Measurements from ENCODE around the gene LAG3.
A peak's percentile ranks its signal among the peaks of the same experiment; 100 is the strongest.
"Not testable (repeated sequence)": the region's sequence is repeated elsewhere in the genome, so short reads cannot be mapped to it uniquely, and the experiment has no call there.

Gene LAG3

DNA sequence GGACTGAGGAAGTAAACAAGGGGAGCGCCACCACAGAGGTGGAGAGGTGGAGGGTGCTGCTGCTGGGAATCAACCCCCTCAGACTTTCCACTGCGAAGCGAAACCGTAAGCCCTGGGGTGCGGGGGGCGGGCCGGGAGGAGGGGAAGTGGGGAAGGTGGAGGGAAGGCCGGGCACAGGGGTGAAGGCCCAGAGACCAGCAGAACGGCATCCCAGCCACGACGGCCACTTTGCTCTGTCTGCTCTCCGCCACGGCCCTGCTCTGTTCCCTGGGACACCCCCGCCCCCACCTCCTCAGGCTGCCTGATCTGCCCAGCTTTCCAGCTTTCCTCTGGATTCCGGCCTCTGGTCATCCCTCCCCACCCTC is at the start of gene LAG3:
Gene LAG3 (plus strand): TSS at position 190 of the 365 bp plus-strand sequence. CDS start 333 bp downstream, outside the sequence.
- DNase-seq (ENCODE audit: low read depth): peak; percentile 32

DNA sequence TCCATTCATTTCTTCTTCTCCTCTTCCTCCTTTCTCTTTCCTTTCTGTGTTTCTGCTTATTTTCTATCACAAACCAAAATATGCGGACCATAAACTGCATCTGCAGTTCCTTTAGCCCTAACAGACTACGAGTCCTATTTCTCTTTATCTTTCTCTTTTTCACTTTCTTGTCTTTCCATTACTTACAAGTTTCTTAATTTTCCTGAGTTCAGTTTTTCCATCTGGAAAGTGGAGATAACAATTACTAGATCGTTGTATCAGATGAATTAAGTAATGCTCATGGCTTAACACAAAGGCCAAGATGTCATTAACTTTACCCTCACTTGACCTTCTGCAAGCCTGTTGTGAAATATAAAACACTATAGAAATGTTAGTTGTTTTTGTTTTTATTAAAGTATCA is 49.5 kb upstream of the LAG3 start:
- DNase-seq (ENCODE audit: low read depth): no peak

DNA sequence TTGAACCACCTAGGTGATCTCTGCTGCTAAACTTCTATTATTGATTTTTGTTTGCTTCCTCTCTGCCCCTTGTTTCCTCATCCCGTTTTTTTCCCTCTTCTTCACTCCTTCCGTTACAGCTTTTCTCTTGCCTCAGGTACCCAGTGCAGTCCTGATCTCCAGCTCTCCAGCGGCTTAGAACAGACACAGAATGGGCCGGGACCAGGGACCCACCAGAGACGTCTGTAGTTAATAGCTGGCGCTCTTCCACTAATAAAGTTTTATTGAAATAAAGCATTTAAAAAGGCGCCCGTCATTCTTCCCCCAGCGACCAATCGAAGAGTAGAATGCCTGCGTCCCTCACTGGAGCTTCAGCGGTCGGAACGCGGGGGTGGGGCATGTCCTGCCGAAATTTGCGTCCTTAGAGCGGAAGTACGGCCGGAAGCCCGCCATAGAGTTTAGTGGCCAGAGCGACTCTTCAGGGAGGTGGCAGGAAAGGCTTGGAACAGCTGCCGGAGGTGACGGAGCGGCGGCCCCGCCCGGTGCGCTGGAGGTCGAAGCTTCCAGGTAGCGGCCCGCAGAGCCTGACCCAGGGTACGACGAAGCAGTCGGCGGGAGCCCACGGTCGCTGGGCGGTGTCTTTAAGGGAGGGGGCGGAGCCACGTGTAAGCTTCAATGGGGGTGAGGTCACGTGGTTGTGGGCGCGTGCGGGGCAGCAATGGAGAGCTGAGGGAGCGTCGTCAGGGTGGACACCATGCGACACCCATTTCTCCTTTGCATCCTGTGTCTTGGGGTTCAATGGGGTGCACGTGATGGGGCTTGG is 48.5 kb upstream of the LAG3 start, which contains the start of gene COPS7A:
Gene COPS7A (plus strand): TSS at position 440 of the 802 bp plus-strand sequence. CDS start 611 bp downstream, outside the sequence.
- peak; percentile 92 for DNase-seq (ENCODE audit: low read depth)

DNA sequence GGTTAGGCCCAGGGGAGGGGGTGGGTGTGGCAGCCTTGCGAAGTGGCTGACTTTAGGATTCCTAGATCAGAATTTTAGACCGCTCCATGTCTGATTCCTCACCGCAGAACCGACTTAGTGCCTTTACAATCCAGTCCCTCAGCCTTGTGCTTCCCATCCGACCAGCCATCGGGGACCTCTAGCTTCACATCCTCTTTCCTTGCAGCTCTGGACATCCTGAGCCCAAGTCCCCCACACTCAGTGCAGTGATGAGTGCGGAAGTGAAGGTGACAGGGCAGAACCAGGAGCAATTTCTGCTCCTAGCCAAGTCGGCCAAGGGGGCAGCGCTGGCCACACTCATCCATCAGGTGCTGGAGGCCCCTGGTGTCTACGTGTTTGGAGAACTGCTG is 47.9 kb upstream of the LAG3 start:
- no peak for DNase-seq (ENCODE audit: low read depth)

DNA sequence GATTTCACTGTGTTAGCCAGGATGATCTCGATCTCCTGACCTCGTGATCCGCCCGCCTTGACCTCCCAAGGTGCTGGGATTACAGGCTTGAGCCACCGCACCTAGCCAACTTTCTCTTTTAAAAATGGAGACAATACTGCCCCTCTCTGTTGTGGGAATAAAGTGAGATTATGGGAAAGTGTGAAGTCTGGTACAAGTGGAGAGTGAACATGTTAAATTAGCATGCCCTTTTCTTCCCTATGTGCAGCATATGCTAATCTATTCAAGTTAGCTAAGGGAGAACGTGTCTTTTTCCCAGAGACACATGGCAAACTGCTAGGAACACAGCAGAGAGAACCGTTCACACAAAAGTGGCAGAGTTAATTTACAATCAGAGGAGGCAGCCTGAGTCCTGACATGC is 47.0 kb upstream of the LAG3 start:
- no peak for DNase-seq (ENCODE audit: low read depth)

DNA sequence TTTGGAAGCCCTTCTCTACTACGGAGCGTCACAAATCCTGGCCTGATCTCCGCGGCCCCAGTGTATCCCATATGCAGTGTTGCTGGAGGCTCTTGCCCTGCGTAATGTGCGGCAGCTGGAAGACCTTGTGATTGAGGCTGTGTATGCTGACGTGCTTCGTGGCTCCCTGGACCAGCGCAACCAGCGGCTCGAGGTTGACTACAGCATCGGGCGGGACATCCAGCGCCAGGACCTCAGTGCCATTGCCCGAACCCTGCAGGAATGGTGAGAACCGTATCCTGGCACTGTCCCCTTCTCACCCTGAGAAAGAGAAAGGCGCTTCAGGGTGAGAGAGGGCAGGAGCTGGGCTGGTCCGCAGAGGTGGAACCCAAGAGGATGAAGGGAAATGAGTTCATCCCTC is 43.1 kb upstream of the LAG3 start:
- no peak for DNase-seq (ENCODE audit: low read depth)

DNA sequence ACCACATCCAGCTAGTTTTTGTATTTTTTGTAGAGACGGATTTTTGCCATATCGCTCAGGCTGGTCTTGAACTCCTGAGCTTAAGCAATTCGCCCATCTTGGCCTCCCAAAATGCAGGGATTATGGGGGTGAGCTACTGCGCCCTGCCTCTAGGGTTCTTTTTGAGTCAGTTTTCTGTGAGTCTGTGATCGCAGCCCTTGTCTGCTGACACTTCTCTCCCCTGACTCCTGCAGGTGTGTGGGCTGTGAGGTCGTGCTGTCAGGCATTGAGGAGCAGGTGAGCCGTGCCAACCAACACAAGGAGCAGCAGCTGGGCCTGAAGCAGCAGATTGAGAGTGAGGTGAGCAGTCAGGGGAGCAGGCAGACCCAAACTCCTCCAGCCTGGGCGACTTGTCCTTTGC is 42.2 kb upstream of the LAG3 start:
- DNase-seq (ENCODE audit: low read depth): no peak

DNA sequence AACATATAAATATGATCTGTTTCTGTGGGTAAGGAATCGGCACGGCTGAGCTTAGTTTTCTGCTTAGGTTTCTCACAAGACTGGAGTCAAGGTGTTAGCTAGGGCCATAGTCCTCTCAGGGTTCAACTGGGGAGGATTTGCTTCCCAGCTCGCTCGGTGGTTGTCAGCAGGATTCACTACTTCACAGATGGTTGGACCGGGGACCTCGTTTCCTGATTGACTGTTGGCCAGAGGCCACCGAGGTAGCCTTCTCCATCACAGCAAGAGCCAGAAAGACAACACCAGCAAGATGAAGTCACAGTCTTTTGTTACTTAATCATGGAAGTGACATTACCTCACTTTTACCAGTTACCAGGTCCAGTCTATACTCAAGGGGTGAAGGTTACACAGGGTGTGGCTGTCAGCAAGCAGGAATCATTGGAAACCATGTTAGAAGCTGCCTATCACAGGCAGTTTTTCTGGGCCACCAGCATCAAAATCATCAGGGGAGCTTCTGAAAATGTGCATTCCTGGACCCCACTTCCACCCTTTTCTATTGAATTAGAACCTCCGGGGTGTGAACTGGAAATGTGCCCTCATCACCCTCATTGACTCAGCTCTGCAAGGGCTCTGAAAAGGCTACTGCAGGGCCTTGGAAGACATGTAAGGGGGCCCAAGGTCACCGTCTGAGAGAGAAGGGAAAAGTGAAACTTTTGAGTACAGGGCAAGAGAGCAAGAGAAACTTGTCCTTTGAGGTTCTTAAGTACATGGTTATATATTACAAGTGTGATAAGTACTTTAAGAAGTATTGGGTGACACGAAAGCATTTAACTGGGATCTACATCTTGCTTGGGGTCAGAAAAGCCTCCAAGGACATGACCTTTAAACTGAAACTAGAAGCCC is 37.6 kb upstream of the LAG3 start:
- DNase-seq (ENCODE audit: low read depth): no peak

DNA sequence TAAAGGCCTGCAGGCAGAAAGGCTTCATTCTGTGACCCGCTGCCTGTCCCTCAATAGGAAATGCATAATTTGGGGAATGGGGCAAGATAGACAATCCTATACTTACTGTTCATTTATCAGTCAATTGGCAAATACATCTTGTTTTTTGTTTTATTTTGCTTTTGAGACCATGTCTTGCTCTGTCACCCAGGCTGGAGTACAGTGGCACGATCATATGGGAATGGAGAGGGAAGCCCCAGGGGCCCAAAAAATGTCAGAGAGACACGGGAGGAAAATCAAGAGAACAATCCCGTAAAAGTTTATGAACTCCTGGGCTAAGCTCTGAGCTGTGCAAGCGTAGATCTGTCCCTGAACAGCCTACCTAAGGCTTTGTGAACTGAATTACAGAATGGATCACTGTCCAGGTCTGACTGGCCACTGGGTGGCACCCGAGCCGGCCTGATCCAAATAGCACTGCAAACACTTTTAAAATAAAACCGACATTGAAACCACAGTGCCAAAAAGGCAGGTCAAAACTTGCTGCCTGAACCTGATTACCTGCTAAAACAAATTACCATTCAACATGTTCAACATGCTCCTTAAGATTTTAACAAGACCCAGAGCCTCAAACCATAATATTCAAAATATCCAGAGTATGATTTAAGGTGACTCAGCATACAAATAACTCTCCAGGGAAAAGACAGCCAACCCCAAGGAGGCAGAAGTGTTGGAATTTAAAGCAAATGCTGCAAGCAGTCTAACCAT is 36.7 kb upstream of the LAG3 start:
- DNase-seq (ENCODE audit: low read depth): no peak

DNA sequence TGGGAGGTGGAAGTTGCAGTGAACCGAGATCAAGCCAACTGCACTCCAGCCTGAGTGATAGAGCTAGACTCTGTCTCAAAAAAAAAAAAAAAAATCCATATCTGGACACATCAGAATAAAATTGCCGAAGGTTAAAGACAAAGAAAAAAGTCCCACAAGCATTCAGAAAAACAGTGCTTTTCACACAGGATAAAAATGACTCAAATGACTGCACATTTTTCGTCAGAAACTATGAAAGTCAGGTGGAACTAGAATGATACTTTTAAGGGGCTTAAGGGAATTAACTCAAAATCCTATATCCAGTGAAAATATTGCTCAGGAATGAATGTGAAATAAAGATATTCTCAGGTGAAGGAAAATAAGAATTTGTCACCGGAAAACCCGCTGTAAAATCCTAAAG is 35.6 kb upstream of the LAG3 start:
- DNase-seq (ENCODE audit: low read depth): no peak

DNA sequence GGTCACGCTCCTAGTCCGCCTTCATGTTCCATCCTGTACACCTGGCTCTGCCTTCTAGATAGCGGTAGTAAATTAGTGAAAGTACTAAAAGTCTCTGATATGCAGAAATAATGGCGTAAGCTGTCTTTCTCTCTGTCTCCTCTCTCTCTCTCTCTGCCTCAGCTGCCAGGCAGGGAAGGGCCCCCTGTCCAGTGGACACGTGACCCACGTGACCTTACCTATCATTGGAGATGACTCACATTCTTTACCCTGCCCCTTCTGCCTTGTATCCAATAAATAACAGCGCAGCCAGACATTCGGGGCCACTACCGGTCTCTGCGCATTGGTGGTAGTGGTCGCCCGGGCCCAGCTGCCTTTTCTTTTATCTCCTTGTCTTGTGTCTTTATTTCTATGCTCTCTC is 30.2 kb upstream of the LAG3 start:
- DNase-seq (ENCODE audit: low read depth): not testable (repeated sequence)

DNA sequence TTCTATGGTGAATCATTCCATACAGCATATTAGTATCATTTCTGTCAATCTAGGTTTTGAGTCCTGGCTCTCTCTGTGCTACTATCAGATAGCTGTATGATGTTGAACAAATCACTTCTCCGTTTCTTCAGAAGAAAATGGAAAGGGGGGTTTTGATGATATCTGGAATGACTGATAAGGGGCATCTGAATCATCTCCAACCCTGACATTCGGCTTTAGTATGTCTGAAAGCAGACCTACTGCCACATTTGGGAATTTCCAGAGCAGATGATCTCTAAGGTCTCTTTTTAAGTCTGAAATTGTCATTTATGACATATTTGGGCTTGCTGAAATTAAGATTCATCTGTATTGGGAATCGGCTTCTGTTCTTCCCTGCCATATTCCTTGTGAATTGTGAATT is 29.5 kb upstream of the LAG3 start:
- no peak for DNase-seq (ENCODE audit: low read depth)

DNA sequence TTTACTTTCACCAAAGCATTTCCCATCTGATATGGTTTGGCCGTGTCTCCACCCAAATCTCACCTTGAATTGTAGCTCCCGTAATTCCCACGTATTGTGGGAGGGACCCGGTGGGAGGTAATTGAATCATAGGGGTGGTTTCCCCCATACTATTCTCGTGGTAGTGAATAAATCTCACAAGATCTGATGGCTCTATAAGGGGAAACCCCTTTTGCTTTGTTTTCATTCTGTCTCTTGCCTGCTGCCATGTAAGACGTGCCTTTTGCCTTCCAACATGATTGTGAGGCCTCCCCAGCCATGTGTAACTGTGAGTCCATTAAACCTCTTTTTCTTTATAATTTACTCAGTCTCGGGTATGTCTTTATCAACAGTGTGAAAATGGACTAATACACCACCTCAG is 29.0 kb upstream of the LAG3 start:
- not testable (repeated sequence) for DNase-seq (ENCODE audit: low read depth)

DNA sequence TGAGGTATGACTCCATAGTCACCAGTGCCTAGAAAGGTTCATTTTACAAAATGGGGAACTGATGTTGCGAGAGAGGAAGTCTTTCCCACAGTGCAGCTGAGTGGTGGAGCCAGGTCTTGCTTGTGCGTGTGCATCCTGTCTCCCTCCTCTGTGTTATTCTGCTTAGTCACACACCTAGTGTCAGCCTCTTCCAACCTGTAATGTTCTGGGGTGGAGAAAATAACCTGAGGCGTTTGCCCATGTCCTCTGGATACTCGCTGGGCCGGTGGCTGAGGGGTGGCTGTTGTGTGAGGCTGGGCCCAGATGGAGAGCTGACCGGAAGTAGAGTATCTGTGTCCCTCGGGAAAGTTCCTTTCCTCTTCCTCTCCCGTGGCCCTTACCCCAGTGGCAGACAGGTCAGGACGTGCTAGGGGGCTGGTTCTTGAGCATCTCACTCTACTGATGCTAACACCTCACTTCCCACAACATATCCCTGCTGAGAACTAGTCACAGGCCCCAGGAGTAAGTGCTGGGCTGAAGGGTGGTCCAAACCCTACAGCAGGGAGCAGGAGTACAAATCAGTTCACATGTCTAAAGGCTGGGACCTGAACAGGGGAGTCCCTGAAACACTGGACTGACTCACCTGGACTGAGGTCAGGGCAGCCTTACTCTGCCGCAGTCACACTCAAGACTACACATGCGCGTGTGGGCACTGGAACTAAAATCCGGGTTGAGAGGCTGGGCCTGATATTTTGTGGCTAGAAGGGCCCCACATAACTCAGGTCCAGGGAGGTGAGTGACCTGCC is 26.4 kb upstream of the LAG3 start:
- no peak for DNase-seq (ENCODE audit: low read depth)

DNA sequence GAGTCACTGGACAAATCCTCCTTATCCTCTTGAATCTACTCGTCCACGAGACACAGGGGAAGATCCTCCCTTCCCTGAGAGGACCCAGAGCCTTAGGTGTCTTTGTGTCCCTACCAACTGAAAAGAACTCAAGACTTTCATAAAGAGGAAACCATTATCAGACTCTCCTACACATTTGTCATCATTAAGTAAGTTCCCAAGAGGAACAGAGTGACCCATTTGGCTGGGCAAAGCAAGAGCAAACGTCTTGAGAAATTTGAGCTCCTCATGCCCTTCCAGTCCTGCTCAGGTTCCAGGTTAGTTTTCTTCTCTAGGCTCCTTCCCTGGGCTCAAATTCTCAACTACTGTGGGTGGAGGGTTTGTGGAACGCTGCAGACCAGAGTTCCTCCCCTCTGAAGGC is 25.1 kb upstream of the LAG3 start:
- no peak for DNase-seq (ENCODE audit: low read depth)

DNA sequence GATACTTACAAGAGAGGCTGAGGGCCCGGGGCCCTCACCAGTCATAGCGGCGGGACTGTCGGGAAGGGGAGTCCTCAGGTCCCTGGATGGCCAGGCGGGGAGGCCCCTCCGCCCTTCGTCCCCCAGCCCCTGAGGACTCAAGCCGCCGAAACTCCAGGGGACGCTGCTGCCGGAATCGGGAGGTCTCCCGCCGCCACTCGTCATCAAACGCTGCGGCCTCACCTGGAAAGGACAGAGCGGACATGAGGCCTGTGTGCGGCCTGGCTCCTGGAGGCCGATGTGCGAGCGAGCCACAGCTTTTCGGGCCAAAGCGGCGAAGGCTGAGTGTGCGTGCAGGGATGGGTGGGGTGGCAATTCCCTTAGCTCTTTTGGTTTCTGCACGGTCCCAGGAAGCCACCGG is 23.6 kb upstream of the LAG3 start:
- no peak for DNase-seq (ENCODE audit: low read depth)

DNA sequence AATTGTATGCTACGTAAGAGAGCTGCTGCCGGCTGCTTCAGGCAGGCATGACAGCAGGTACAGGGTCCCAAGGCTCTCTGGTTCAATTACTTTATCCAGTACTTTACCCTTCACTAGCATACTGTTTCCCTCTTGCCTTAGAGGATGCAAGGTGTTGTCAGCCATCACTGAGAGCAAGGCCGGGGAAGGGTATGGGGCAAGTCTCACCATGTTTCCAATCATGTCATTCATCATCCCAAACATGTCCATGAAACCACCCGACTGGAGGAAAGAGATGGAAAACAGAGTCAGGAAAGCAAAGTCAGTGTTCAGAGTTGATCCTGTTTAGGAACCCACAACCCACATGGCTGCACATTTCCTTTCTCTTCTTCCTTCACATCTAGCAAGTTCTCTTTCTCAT is 21.8 kb upstream of the LAG3 start:
- DNase-seq (ENCODE audit: low read depth): no peak

DNA sequence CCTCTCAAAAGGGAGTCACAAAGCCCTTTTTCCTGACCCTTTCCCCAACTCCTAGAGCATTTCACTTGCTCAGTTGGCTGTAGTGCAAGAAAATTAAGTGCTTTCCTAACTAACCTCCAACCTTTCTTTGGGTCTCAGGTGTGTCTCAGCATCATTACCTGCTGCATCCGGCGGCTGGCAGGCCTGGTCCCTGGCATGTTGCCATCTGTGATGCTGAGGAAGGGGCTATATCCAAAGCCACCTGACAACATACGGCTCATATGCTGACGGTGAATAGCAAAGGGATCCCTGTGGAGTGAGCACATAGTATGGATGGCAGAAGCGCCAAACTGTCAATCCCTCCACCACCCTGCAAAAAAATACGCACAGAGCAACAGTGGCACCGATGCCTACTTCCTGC is 20.6 kb upstream of the LAG3 start:
- DNase-seq (ENCODE audit: low read depth): no peak

DNA sequence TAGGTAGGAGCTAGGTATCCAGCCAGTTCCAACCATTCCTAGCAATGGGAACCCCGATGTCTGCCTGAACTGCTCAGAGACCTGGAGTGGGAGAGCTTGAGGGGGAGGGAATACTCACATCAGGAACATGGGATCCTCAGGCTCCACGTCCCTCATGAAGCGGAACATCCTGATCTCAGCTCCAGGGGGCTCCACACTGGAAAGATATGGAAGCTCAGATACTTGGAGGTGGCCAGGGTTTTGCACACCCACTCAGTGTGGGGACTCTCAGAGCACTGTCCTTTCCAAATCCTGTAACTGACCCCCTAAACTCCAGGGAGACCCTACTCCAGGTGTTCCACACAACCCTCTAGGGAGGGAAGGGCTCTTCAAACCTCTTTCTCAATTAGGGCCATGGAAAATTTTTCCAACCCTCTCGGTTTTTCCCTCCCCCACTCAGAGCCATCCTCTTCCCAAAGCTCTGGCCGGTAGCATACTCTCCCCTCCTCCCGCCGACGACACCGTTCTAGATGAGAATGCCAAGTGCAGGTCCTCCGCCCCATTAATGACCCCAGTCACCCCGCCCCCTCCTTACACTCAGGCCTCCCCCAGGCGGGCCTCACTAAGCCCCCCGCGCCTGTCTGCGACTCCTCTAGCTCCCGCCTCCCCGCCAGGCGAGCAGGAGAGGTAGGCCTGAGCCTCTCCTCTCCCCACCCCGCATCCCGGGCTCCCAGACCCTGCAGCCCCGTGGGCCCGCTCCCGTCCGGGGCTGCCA is 20.0 kb upstream of the LAG3 start:
- DNase-seq (ENCODE audit: low read depth): no peak

DNA sequence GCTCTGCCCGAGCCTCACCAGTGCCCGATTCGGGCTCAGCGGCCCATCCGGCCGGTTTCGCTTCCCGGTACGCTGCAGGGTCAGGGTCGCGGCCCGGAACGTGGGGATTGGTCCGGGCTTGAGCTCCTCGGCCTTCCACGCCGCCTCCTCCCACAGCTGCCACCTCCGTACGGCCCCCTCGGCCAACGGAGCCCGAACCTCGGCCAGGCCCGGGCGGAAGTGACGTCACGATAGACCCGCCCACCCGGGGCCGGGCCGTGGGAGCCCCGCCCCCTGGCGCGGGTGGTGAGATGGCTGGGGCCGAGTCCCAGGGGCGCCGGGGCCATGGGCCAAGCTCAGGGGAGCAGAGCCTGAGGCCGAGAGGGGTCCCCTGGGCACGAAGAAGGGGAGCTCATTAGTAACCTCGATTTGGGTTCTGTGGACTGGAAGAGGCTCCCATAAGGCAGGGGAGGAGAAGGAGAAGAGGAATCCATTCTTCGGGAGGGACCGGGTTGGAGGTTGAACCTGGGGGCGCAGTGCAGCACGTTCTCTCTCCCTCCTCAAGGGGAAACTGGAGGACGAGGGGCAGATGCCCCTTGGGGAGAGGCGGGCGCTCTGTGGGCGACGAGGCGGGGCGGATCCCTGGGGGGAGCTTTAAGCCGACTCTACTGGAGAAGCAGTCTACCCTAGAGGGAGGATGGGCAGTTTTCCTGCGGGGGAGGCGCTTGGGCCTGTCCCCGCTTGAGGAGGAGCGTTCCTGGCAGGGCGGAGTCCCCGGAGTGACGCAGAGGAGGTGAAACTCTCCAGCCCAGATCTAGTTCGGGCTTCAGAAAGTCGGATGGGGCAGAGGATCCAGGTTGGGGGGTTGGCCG is 19.2 kb upstream of the LAG3 start, which contains the start of gene MLF2:
Gene MLF2 (minus strand): TSS at position 221 of the 851 bp plus-strand sequence. CDS start 807 bp downstream, outside the sequence.
- DNase-seq (ENCODE audit: low read depth): peak; percentile 96

All from activated gamma-delta T cell treated with anti-CD3 and anti-CD28 coated beads, Interleukin-2, amount 50 U/mL, for 16 hours (primary cell).